RWPE1 (cell line): ENCODE results near the gene AMPD2.
"Not testable (repeated sequence)": the region's sequence is repeated elsewhere in the genome, so short reads cannot be mapped to it uniquely, and the experiment has no call there.

Experiments
- CTCF ChIA-PET: fragments of 350-600 bp; sonication (Branson Sonifier 250); formaldehyde crosslinking; extraction: SDS; loops from one replicate; lab custom pipeline; 2021; lab: Yijun Ruan, JAX
- POLR2A ChIA-PET: fragments of 400-600 bp; formaldehyde crosslinking; extraction: SDS; loops from one replicate; lab custom pipeline; 2020; ENCODE audit warnings: antibody characterized with exemption; ENCODE audit not compliant: low non-redundant PET; lab: Yijun Ruan, JAX
- DNase-seq: peaks from one replicate; pipeline ENCODE4 v3.0.0; 2012; ENCODE audit warnings: low spot score
- H3K27ac ChIP-seq: fragments of 450-650 bp; 2 replicates; pipeline ENCODE4 v1.5.1; 2017
- CTCF ChIP-seq: fragments of 450-650 bp; conservative IDR thresholded peaks from 2 replicates; pipeline ENCODE4 v1.5.1; 2017; ENCODE audit warnings: low read depth, mild to moderate bottlenecking

AMPD2 gene

GRCh38 chr1:109667452-109668122 lies 48.0 kb downstream of the AMPD2 start, which contains the start of gene GSTM2:
Gene GSTM2, plus strand, starts transcription at chr1:109668057. Its CDS starts 59 bp downstream, at chr1:109668116.
- DNase-seq, result no peak
- ChIA-PET CTCF (interaction anchor here (0.5 kb wide), 1 partner anchor 18 kb away, joined by 5 read pairs; no protein-coding TSS in a partner anchor), POLR2A (no interaction called here)
- no peak for TF ChIP-seq CTCF
- H3K27ac ChIP-seq, result no peak within 1 kb of the TSS

GRCh38 chr1:109668123-109668775 lies 48.6 kb downstream of the AMPD2 start:
- POLR2A ChIA-PET, result no interaction called here
- no peak overlapping the region for H3K27ac ChIP-seq
- TF ChIP-seq CTCF, result no peak
- DNase-seq, result no peak
- CTCF ChIA-PET, result no interaction called here

GRCh38 chr1:109669246-109669948 lies 49.8 kb downstream of the AMPD2 start:
- TF ChIP-seq CTCF, result no peak
- POLR2A ChIA-PET, result no interaction called here

GRCh38 chr1:109669949-109670302 lies 50.3 kb downstream of the AMPD2 start:
- CTCF ChIA-PET, result interaction anchor here (1.0 kb wide), 1 partner anchor 20 kb away, joined by 4 read pairs; no protein-coding TSS in a partner anchor
- DNase-seq, H3K27ac ChIP-seq, POLR2A ChIA-PET: not testable (repeated sequence)

More at GRCh38 chr1:109669246-109669948, 49.8 kb downstream of the AMPD2 start:
- CTCF ChIA-PET, result interaction anchor here (1.0 kb wide), 1 partner anchor 20 kb away, joined by 4 read pairs; no protein-coding TSS in a partner anchor
- no peak overlapping the region for H3K27ac ChIP-seq
- DNase-seq, result no peak

GRCh38 chr1:109671067-109671466 lies 51.4 kb downstream of the AMPD2 start:
- POLR2A ChIA-PET, result no interaction called here
- DNase-seq, result no peak
- no peak overlapping the region for H3K27ac ChIP-seq
- CTCF ChIA-PET, result interaction anchor here (0.7 kb wide), 1 partner anchor 69 kb away, joined by 3 read pairs; no protein-coding TSS in a partner anchor
- no peak for TF ChIP-seq CTCF

- H3K27ac ChIP-seq, DNase-seq, POLR2A ChIA-PET, CTCF ChIA-PET: not testable (repeated sequence)
Observed at GRCh38 chr1:109673861-109674260, 54.2 kb downstream of the AMPD2 start.

GRCh38 chr1:109676683-109677381 lies 57.2 kb downstream of the AMPD2 start:
- DNase-seq, POLR2A ChIA-PET, H3K27ac ChIP-seq, CTCF ChIA-PET: not testable (repeated sequence)
